ENCODE data around the gene PRKCE. TPM values are rescaled to one million over a fixed set of nuclear protein-coding genes. Genes with fewer than 3 reads are reported as not detected.
A peak's percentile ranks its signal among the peaks of the same experiment; 100 is the strongest.

Gene PRKCE
- total and polyA plus RNA-seq, 4 experiments from 2014 or later: 1.8 to 21.7 (median 11.0) TPM

DNA sequence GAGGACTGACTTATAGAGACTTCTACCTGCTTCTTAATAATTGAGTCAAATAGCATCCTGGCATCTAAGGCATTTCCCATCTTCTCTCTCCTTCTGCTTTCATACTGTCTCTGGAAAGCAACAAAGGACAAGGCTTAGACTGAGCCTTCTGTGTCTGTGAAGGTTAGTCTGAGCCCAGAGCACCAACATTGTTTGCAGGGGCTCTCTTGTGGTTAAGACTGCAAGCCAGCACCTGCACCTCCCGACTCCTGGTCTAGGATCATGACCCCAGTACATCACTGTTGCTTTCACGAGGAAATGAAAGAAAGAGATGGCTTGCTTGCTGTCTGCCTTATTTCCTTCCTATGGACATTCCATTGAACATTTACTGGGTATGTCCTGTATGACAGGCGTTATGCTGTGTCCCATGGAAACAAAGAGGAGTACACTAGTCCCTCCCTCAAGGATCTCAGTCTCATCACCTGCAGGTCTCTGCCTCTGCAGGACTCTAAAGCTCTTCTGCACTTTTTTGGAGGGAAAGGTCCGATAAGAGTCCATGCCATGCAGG, 330.0 kb downstream of the PRKCE start:
- Mint-ChIP-seq H3K4me1 (peaks cover 0 to 2% (median 0%) of the 10 kb centered on the region in 4 donors), H3K36me3 (peaks cover 18 to 35% of the 10 kb centered on the region in 2 donors), H3K27me3 (no peaks in the 10 kb centered on the region), H3K9me3 (no peaks in the 10 kb centered on the region), H3K4me3 (no peak overlapping the region), H3K27ac (no peak overlapping the region)
- ChIA-PET POLR2A (ENCODE audit: partially characterized antibody) (no interaction called here), CTCF (ENCODE audit: partially characterized antibody) (interaction anchor here (2.4 kb wide), 1 partner anchor 11 kb away, joined by 10 read pairs; no protein-coding TSS in a partner anchor)
- H3K9me3 ChIP-seq (ENCODE audit: control insufficient read depth in 1 of 2, low read length in 2 of 2): no peaks in the 10 kb centered on the region
- H3K4me3 ChIP-seq (ENCODE audit: low read length in 2 of 2): no peak overlapping the region
- H3K4me1 ChIP-seq (ENCODE audit: insufficient read depth, low read length): no peaks in the 10 kb centered on the region
- intact Hi-C loops (cut with micrococcal nuclease): no loop called here
- no peaks in the 10 kb centered on the region for H3K27me3 ChIP-seq (ENCODE audit: insufficient read depth, low read length)
- H3K27ac ChIP-seq (ENCODE audit: low read depth, low read length): no peak overlapping the region
- DNase-seq: no peak
- H3K36me3 ChIP-seq (ENCODE audit: insufficient read depth, low read length): no peaks in the 10 kb centered on the region

DNA sequence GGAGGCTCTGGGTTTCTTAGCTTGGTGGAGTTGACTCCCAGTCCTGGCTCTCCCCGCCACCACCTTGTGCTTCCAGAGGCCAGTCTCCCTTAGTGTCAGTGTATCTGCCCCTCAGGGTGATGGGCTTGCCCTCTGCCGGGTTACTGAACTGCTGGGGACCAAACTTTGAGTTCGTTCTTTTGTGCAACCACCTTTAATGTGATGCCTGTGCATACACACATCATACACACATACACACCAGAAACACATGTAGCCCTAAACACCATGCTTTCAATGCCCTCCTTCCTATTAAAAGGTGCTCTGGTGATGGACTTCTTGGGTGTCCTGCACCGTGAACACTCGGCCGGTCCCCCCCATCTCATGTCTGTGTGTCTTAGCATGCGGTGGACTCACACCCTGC, 330.6 kb downstream of the PRKCE start:
- no peak overlapping the region for H3K4me3 ChIP-seq (ENCODE audit: low read length in 2 of 2)
- Mint-ChIP-seq H3K4me1 (peaks cover 0 to 2% (median 0%) of the 10 kb centered on the region in 4 donors), H3K9me3 (no peaks in the 10 kb centered on the region), H3K4me3 (no peak overlapping the region), H3K36me3 (peaks cover 18 to 35% of the 10 kb centered on the region in 2 donors), H3K27me3 (no peaks in the 10 kb centered on the region), H3K27ac (no peak overlapping the region)
- ChIA-PET POLR2A (ENCODE audit: partially characterized antibody) (no interaction called here), CTCF (ENCODE audit: partially characterized antibody) (interaction anchor here (2.4 kb wide), 1 partner anchor 11 kb away, joined by 10 read pairs; no protein-coding TSS in a partner anchor)
- H3K27me3 ChIP-seq (ENCODE audit: insufficient read depth, low read length): no peaks in the 10 kb centered on the region
- no peaks in the 10 kb centered on the region for H3K36me3 ChIP-seq (ENCODE audit: insufficient read depth, low read length)
- H3K9me3 ChIP-seq (ENCODE audit: control insufficient read depth in 1 of 2, low read length in 2 of 2): no peaks in the 10 kb centered on the region
- no peaks in the 10 kb centered on the region for H3K4me1 ChIP-seq (ENCODE audit: insufficient read depth, low read length)
- intact Hi-C loops (cut with micrococcal nuclease): no loop called here
- DNase-seq: no peak
- H3K27ac ChIP-seq (ENCODE audit: low read depth, low read length): no peak overlapping the region

DNA sequence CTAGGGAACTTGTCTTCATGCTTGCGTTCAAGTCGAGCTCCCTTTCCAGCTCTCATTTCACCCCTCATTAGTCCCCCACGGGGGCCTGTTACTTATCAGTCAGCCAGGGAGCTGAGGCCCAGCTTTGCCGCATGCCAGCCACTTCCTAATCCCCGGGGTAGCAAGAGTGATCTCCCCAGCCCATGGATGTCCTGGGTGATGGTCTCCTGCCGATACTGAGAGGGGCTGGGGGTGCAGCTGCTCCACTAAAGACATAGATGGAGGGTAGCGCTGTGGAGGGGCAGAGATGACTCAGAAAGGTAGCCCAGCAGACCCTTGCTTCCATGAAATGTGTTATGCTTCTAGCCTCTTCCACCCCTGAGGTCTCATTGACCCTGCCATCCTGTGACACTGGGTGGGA, 331.7 kb downstream of the PRKCE start:
- intact Hi-C loops (cut with micrococcal nuclease): no loop called here

DNA sequence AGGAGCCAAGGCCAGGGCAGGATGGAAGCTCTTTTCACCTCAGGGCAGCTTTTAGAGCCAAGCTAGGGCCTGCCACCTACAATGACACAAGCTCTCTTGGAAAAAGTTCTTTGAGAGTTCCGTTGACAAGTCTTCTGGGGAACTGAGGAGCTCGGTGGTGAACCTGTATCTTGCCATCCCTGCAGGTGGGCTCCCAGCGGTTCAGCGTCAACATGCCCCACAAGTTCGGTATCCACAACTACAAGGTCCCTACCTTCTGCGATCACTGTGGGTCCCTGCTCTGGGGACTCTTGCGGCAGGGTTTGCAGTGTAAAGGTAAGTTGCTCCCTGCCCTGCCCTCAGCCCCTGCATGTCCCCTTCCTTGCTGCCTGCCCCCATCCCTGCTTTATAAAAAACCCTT, 332.9 kb downstream of the PRKCE start:
- Histone ChIP-seq H3K27ac (ENCODE audit: low read depth, low read length) (no peak overlapping the region), H3K4me1 (ENCODE audit: insufficient read depth, low read length) (no peaks in the 10 kb centered on the region), H3K36me3 (ENCODE audit: insufficient read depth, low read length) (no peaks in the 10 kb centered on the region), H3K9me3 (ENCODE audit: control insufficient read depth in 1 of 2, low read length in 2 of 2) (no peaks in the 10 kb centered on the region), H3K27me3 (ENCODE audit: insufficient read depth, low read length) (no peaks in the 10 kb centered on the region), H3K4me3 (ENCODE audit: low read length in 2 of 2) (no peak overlapping the region)
- Mint-ChIP-seq H3K9me3 (no peaks in the 10 kb centered on the region), H3K4me1 (peaks cover 0 to 2% (median 0%) of the 10 kb centered on the region in 4 donors), H3K4me3 (no peak overlapping the region), H3K27me3 (no peaks in the 10 kb centered on the region), H3K27ac (no peak overlapping the region), H3K36me3 (peaks cover 20 to 32% of the 10 kb centered on the region in 2 donors)
- intact Hi-C loops (cut with micrococcal nuclease): no loop called here
- POLR2A ChIA-PET (ENCODE audit: partially characterized antibody): no interaction called here
- CTCF ChIA-PET (ENCODE audit: partially characterized antibody): no interaction called here
- DNase-seq: no peak

More for the DNA sequence above, 331.7 kb downstream of the PRKCE start:
- no peaks in the 10 kb centered on the region for H3K27me3 ChIP-seq (ENCODE audit: insufficient read depth, low read length)
- POLR2A ChIA-PET (ENCODE audit: partially characterized antibody): no interaction called here
- no peak for DNase-seq
- peaks cover 19 to 35% of the 10 kb centered on the region in 2 donors for H3K36me3 Mint-ChIP-seq
- peaks cover 0 to 2% (median 0%) of the 10 kb centered on the region in 4 donors for H3K4me1 Mint-ChIP-seq
- H3K4me3 ChIP-seq (ENCODE audit: low read length in 2 of 2): no peak overlapping the region
- H3K4me1 ChIP-seq (ENCODE audit: insufficient read depth, low read length): no peaks in the 10 kb centered on the region
- no peak overlapping the region for H3K27ac Mint-ChIP-seq
- H3K9me3 Mint-ChIP-seq: no peaks in the 10 kb centered on the region
- no peaks in the 10 kb centered on the region for H3K9me3 ChIP-seq (ENCODE audit: control insufficient read depth in 1 of 2, low read length in 2 of 2)
- H3K27me3 Mint-ChIP-seq: no peaks in the 10 kb centered on the region
- H3K27ac ChIP-seq (ENCODE audit: low read depth, low read length): no peak overlapping the region
- CTCF ChIA-PET (ENCODE audit: partially characterized antibody): interaction anchor here (1.2 kb wide), 1 partner anchor 10 kb away, joined by 6 read pairs; no protein-coding TSS in a partner anchor
- no peaks in the 10 kb centered on the region for H3K36me3 ChIP-seq (ENCODE audit: insufficient read depth, low read length)
- no peak overlapping the region for H3K4me3 Mint-ChIP-seq

DNA sequence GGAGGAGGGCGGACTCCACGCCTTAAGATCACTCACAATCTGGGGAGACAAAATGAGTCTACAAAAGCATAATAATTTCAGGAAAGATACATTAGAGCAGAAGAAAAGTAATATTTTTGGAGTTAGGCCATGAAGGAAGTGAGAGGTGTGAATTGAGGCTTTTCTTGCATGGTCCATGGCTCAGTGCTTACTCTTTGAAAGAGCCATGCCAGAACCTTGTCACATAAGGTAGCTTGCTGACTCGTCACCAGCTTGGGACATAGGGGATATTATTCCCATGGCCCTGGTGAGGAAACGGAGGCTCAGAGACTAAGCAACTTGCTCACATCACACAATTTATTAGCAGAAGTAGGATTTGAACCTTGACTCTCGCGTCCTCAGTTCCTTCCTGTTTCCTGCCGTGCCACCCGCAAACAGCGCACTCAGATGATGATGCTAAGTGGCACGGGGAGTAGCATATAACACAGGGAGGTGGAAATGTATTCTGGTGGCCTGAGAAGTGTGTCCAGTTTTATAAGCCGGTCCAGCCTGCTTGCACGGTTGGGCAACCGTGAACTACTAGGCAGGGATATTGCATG, 333.5 kb downstream of the PRKCE start:
- H3K27ac Mint-ChIP-seq: no peak overlapping the region
- CTCF ChIA-PET (ENCODE audit: partially characterized antibody): no interaction called here
- intact Hi-C loops (cut with micrococcal nuclease): no loop called here

DNA sequence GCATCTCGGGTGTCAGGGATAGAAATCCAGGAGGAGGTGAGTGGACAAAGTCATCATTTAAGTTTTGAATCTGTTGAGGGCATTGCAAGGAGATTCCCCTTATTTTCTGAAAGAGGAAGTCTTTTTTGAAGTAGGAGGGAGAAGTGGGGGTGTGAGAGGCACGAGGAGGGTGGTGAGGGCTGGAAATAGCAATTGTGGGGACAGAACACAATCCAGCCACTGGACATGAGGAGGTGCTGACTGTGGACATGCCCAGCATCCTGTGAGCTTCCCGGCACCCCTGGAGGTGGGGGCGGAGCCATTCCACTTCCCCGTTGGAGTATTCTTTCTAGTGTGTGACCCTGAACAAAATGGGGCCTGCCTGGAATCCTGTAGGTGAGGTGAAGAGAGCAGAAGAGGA, 335.0 kb downstream of the PRKCE start:
- ChIA-PET CTCF (ENCODE audit: partially characterized antibody) (no interaction called here), POLR2A (ENCODE audit: partially characterized antibody) (no interaction called here)
- no peaks in the 10 kb centered on the region for H3K4me1 ChIP-seq (ENCODE audit: insufficient read depth, low read length)
- H3K36me3 ChIP-seq (ENCODE audit: insufficient read depth, low read length): no peaks in the 10 kb centered on the region
- no peaks in the 10 kb centered on the region for H3K9me3 ChIP-seq (ENCODE audit: control insufficient read depth in 1 of 2, low read length in 2 of 2)
- no peaks in the 10 kb centered on the region for H3K9me3 Mint-ChIP-seq
- no peaks in the 10 kb centered on the region for H3K27me3 ChIP-seq (ENCODE audit: insufficient read depth, low read length)
- no peak for DNase-seq
- H3K36me3 Mint-ChIP-seq: peaks cover 15 to 17% of the 10 kb centered on the region in 2 donors
- H3K4me3 ChIP-seq (ENCODE audit: low read length in 2 of 2): no peak overlapping the region
- H3K27ac ChIP-seq (ENCODE audit: low read depth, low read length): no peak overlapping the region
- H3K4me3 Mint-ChIP-seq: no peak overlapping the region
- intact Hi-C loops (cut with micrococcal nuclease): no loop called here
- H3K4me1 Mint-ChIP-seq: peaks cover 0 to 2% (median 0%) of the 10 kb centered on the region in 4 donors
- H3K27me3 Mint-ChIP-seq: no peaks in the 10 kb centered on the region
- H3K27ac Mint-ChIP-seq: peak overlapping the region in 1 of 7 donors; percentile 50

More for the DNA sequence above, 333.5 kb downstream of the PRKCE start:
- Histone ChIP-seq H3K9me3 (ENCODE audit: control insufficient read depth in 1 of 2, low read length in 2 of 2) (no peaks in the 10 kb centered on the region), H3K4me3 (ENCODE audit: low read length in 2 of 2) (no peak overlapping the region), H3K27me3 (ENCODE audit: insufficient read depth, low read length) (no peaks in the 10 kb centered on the region), H3K36me3 (ENCODE audit: insufficient read depth, low read length) (no peaks in the 10 kb centered on the region), H3K27ac (ENCODE audit: low read depth, low read length) (no peak overlapping the region), H3K4me1 (ENCODE audit: insufficient read depth, low read length) (no peaks in the 10 kb centered on the region)
- Mint-ChIP-seq H3K9me3 (no peaks in the 10 kb centered on the region), H3K27me3 (no peaks in the 10 kb centered on the region), H3K4me3 (no peak overlapping the region), H3K36me3 (peaks cover 21 to 28% of the 10 kb centered on the region in 2 donors), H3K4me1 (peaks cover 0 to 2% (median 0%) of the 10 kb centered on the region in 4 donors)
- DNase-seq: no peak
- POLR2A ChIA-PET (ENCODE audit: partially characterized antibody): no interaction called here

DNA sequence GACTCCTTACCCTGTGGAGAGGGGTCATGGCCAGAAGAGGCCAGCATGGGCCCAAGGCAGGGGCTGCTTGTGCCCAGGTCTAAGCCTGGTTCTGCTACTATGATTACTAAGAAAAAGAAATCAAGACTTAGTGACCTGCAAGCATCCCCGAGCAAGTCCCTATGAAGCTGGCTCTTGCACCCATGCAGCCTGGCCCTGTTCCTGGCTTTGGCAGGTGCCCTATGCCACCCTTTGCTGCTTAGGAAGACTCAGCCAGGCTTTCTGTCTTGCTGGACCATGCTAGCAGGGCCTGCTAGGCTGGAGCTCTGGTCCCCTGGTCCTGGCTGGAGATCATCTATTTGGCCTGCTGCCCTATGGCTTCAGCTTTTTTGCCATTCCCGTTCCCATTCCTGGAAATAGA, 336.4 kb downstream of the PRKCE start:
- peaks cover 0 to 2% (median 0%) of the 10 kb centered on the region in 4 donors for H3K4me1 Mint-ChIP-seq
- H3K27ac ChIP-seq (ENCODE audit: low read depth, low read length): no peak overlapping the region
- H3K9me3 Mint-ChIP-seq: no peaks in the 10 kb centered on the region
- peaks cover 4 to 11% of the 10 kb centered on the region in 2 donors for H3K36me3 Mint-ChIP-seq
- no peaks in the 10 kb centered on the region for H3K9me3 ChIP-seq (ENCODE audit: control insufficient read depth in 1 of 2, low read length in 2 of 2)
- no peaks in the 10 kb centered on the region for H3K27me3 ChIP-seq (ENCODE audit: insufficient read depth, low read length)
- H3K27me3 Mint-ChIP-seq: no peaks in the 10 kb centered on the region
- H3K4me3 Mint-ChIP-seq: no peak overlapping the region
- no peaks in the 10 kb centered on the region for H3K4me1 ChIP-seq (ENCODE audit: insufficient read depth, low read length)
- CTCF ChIA-PET (ENCODE audit: partially characterized antibody): no interaction called here
- no peak for DNase-seq
- H3K36me3 ChIP-seq (ENCODE audit: insufficient read depth, low read length): no peaks in the 10 kb centered on the region
- POLR2A ChIA-PET (ENCODE audit: partially characterized antibody): no interaction called here
- no peak overlapping the region for H3K27ac Mint-ChIP-seq
- no peak overlapping the region for H3K4me3 ChIP-seq (ENCODE audit: low read length in 2 of 2)
- intact Hi-C loops (cut with micrococcal nuclease): no loop called here

Measured in CD4-positive, alpha-beta memory T cell (primary cell).